CD4-positive, alpha-beta T cell treated with Interleukin-4 for 4 hours (primary cell): ENCODE measurements around the gene MUCL3.
"Not testable (repeated sequence)": the region's sequence is repeated elsewhere in the genome, so short reads cannot be mapped to it uniquely, and the experiment has no call there.

Experiments used
- DNase-seq: peaks from one replicate; pipeline ENCODE4 v3.0.0-alpha.2; 2020

MUCL3 gene

GRCh38 chr6:30988209-30988825, 47.5 kb downstream of the MUCL3 start:
- DNase-seq: no peak

DNA sequence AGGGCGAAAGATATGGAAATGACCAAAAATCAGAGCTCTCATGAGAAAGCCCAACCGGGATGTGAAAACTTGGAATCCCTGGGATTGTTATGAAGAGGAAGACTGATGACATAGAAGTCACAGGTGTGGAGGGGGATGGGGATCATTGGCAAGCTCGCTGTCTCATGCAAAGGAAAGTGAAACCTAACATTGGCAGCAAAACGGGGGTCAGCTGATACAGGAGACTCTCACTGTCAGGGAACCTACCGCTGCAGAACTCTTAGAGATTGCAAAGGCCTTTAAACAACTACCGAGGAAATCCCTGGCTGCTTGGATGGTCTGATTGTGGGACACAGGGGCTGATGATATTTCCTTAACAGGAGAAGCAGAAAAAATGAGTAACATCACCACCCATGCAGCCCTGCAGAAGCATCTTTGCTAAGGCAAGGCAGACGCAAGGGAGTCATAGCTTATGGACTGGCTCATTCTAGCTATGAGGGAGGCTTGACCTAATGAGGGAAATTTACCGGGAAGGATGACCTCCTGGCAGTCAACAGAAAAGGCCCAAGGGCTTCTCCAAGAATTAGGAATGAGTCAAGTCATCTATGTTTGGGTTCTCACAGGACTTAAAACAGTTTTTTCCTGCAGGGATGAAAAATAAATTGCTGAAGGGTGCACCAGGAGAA, 49.8 kb downstream of the MUCL3 start:
- peak; percentile 5 for DNase-seq

DNA sequence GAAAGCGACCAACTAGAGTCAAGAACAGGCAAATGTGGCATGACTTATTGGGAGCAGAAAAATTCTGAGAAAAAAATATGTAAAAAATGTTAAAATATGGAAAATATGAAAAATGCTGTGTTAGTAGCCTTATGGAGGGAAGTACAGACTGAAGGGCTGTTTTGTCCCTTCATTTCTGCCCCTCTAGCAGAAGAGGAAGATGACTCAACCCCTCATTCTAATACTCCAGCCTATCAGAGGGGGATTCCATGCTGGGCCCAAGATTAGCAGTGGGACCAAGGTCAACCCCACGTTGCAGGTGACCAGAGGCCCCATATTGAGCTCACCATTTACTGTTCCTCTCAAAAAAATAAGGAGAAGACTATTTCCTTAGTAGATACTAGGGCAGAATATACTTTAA, 51.1 kb downstream of the MUCL3 start:
- DNase-seq: no peak

- no peak for DNase-seq
Measured at GRCh38 chr6:30997301-30997700, 56.5 kb downstream of the MUCL3 start.

DNA sequence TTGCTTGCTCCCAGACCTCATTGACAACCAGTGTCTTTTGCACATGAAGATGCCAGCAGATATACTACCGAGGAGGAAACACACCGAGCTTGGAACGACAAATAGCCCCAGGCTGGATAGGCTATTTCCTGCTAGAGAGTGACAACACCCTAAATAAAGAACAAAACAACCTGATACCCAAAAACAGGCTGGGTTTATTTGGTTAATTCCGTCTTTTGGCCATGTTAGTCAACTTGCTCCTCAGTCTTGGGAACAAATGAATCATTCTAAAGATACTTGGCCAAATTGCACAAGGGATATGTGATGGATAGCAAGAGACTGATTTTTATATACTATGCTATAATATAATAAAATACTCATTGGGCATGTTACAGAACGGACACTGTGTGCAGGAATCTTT, 58.0 kb downstream of the MUCL3 start:
- no peak for DNase-seq

GRCh38 chr6:31000067-31000860, 59.5 kb downstream of the MUCL3 start:
- DNase-seq: not testable (repeated sequence)

GRCh38 chr6:31001281-31001888, 60.6 kb downstream of the MUCL3 start:
- DNase-seq: no peak

- no peak for DNase-seq
Measured at GRCh38 chr6:31002471-31002870, 61.7 kb downstream of the MUCL3 start.
